ENCODE data around the gene ABCB1. TPM values are rescaled to one million over a fixed set of nuclear protein-coding genes. Genes with fewer than 3 reads are reported as not detected.
"Not testable (repeated sequence)": the region's sequence is repeated elsewhere in the genome, so short reads cannot be mapped to it uniquely, and the experiment has no call there.

Gene ABCB1
- total RNA-seq, 1 donor from 2014 or later, result not detected

GRCh38 chr7:87473192-87473591 is 127.5 kb downstream of the ABCB1 start:
- H3K4me1 Mint-ChIP-seq (ENCODE audit: unreplicated experiment), result peaks cover 8% of the 10 kb centered on the region
- H3K36me3 Mint-ChIP-seq (ENCODE audit: unreplicated experiment), result no peaks in the 10 kb centered on the region
- H3K27ac Mint-ChIP-seq (ENCODE audit: unreplicated experiment), result no peak overlapping the region
- no peak for DNase-seq (ENCODE audit: extremely low spot score, unreplicated experiment)
- H3K27me3 Mint-ChIP-seq (ENCODE audit: unreplicated experiment), result peaks cover 43% of the 10 kb centered on the region
- no peak for TF ChIP-seq CTCF (IDR thresholded peaks at IDR 0.05)
- H3K4me3 Mint-ChIP-seq (ENCODE audit: unreplicated experiment), result no peak overlapping the region
- H3K9me3 Mint-ChIP-seq (ENCODE audit: unreplicated experiment), result no peaks in the 10 kb centered on the region

- Mint-ChIP-seq H3K27me3 (ENCODE audit: unreplicated experiment) (peaks cover 40% of the 10 kb centered on the region), H3K4me3 (ENCODE audit: unreplicated experiment) (no peak overlapping the region), H3K4me1 (ENCODE audit: unreplicated experiment) (peaks cover 8% of the 10 kb centered on the region), H3K36me3 (ENCODE audit: unreplicated experiment) (no peaks in the 10 kb centered on the region), H3K9me3 (ENCODE audit: unreplicated experiment) (no peaks in the 10 kb centered on the region), H3K27ac (ENCODE audit: unreplicated experiment) (no peak overlapping the region)
- DNase-seq (ENCODE audit: extremely low spot score, unreplicated experiment), result no peak
- no peak for TF ChIP-seq CTCF (IDR thresholded peaks at IDR 0.05)
Observed at GRCh38 chr7:87471473-87471872, 129.2 kb downstream of the ABCB1 start.

GRCh38 chr7:87469204-87469603 is 131.5 kb downstream of the ABCB1 start:
- DNase-seq (ENCODE audit: extremely low spot score, unreplicated experiment); H3K4me1 Mint-ChIP-seq (ENCODE audit: unreplicated experiment); H3K9me3 Mint-ChIP-seq (ENCODE audit: unreplicated experiment); H3K36me3 Mint-ChIP-seq (ENCODE audit: unreplicated experiment); H3K27ac Mint-ChIP-seq (ENCODE audit: unreplicated experiment); H3K4me3 Mint-ChIP-seq (ENCODE audit: unreplicated experiment): not testable (repeated sequence)
- H3K27me3 Mint-ChIP-seq (ENCODE audit: unreplicated experiment), result peaks cover 24% of the 10 kb centered on the region

GRCh38 chr7:87465534-87465880 is 135.2 kb downstream of the ABCB1 start:
- H3K4me3 Mint-ChIP-seq (ENCODE audit: unreplicated experiment); DNase-seq (ENCODE audit: extremely low spot score, unreplicated experiment); H3K27me3 Mint-ChIP-seq (ENCODE audit: unreplicated experiment); H3K36me3 Mint-ChIP-seq (ENCODE audit: unreplicated experiment); H3K4me1 Mint-ChIP-seq (ENCODE audit: unreplicated experiment); H3K9me3 Mint-ChIP-seq (ENCODE audit: unreplicated experiment); H3K27ac Mint-ChIP-seq (ENCODE audit: unreplicated experiment): not testable (repeated sequence)

- H3K9me3 Mint-ChIP-seq (ENCODE audit: unreplicated experiment); H3K36me3 Mint-ChIP-seq (ENCODE audit: unreplicated experiment); H3K27ac Mint-ChIP-seq (ENCODE audit: unreplicated experiment); DNase-seq (ENCODE audit: extremely low spot score, unreplicated experiment); H3K4me1 Mint-ChIP-seq (ENCODE audit: unreplicated experiment); H3K4me3 Mint-ChIP-seq (ENCODE audit: unreplicated experiment); H3K27me3 Mint-ChIP-seq (ENCODE audit: unreplicated experiment): not testable (repeated sequence)
Observed at GRCh38 chr7:87464830-87465533, 135.7 kb downstream of the ABCB1 start.

GRCh38 chr7:87463982-87464381 is 136.7 kb downstream of the ABCB1 start:
- DNase-seq (ENCODE audit: extremely low spot score, unreplicated experiment), result no peak
- no peak for TF ChIP-seq CTCF (IDR thresholded peaks at IDR 0.05)
- H3K27me3 Mint-ChIP-seq (ENCODE audit: unreplicated experiment), result peaks cover 10% of the 10 kb centered on the region
- no peak overlapping the region for H3K4me3 Mint-ChIP-seq (ENCODE audit: unreplicated experiment)
- no peak overlapping the region for H3K27ac Mint-ChIP-seq (ENCODE audit: unreplicated experiment)
- H3K9me3 Mint-ChIP-seq (ENCODE audit: unreplicated experiment), result no peaks in the 10 kb centered on the region
- H3K36me3 Mint-ChIP-seq (ENCODE audit: unreplicated experiment), result no peaks in the 10 kb centered on the region
- H3K4me1 Mint-ChIP-seq (ENCODE audit: unreplicated experiment), result no peaks in the 10 kb centered on the region

GRCh38 chr7:87460444-87460843 is 140.2 kb downstream of the ABCB1 start:
- H3K36me3 Mint-ChIP-seq (ENCODE audit: unreplicated experiment); H3K9me3 Mint-ChIP-seq (ENCODE audit: unreplicated experiment); DNase-seq (ENCODE audit: extremely low spot score, unreplicated experiment); H3K4me3 Mint-ChIP-seq (ENCODE audit: unreplicated experiment); H3K4me1 Mint-ChIP-seq (ENCODE audit: unreplicated experiment); H3K27ac Mint-ChIP-seq (ENCODE audit: unreplicated experiment); H3K27me3 Mint-ChIP-seq (ENCODE audit: unreplicated experiment): not testable (repeated sequence)

All from osteocyte (in vitro differentiated cells).